CD8-positive, alpha-beta memory T cell (primary cell): ENCODE data around the gene BLOC1S3. TPM values are rescaled to one million over a fixed set of nuclear protein-coding genes. Genes with fewer than 3 reads are reported as not detected.
A peak's percentile ranks its signal among the peaks of the same experiment; 100 is the strongest.

Experiments
- CTCF ChIA-PET: fragments of 350-600 bp; sonication (Branson Sonifier 250); formaldehyde crosslinking; loops from one replicate; lab custom pipeline; 2021; ENCODE audit warnings: antibody characterized with exemption; lab: Charles Lee
- POLR2A ChIA-PET: fragments of 350-600 bp; sonication (Branson Sonifier 250); formaldehyde crosslinking; loops from one replicate; lab custom pipeline; 2021; ENCODE audit warnings: antibody characterized with exemption; lab: Charles Lee
- DNase-seq, 5 donors: peaks; one replicate each; pipeline versions ENCODE4 v3.0.0 to v3.0.0-alpha.2; 2020 to 2022; ENCODE audit warnings: mixed read lengths in 1 of 5
- H3K27ac ChIP-seq: one replicate; pipeline ENCODE4 v1.7.0; 2013; ENCODE audit warnings: low read depth, mild to moderate bottlenecking, low read length, moderate library complexity
- H3K27me3 ChIP-seq: 2 replicates; pipeline ENCODE4 v1.7.0; 2013; ENCODE audit warnings: low read length, mild to moderate bottlenecking; ENCODE audit not compliant: insufficient read depth, poor library complexity, severe bottlenecking
- H3K36me3 ChIP-seq: 2 replicates; pipeline ENCODE4 v1.7.0; 2013; ENCODE audit warnings: mild to moderate bottlenecking, low read length, moderate library complexity; ENCODE audit not compliant: insufficient read depth
- H3K4me1 ChIP-seq: 2 replicates; pipeline ENCODE4 v1.7.0; 2013; ENCODE audit warnings: mild to moderate bottlenecking, low read length, moderate library complexity; ENCODE audit not compliant: insufficient read depth
- H3K4me3 ChIP-seq: 2 replicates; pipeline ENCODE4 v1.7.0; 2013; ENCODE audit warnings: mild to moderate bottlenecking, low read length
- H3K9me3 ChIP-seq: 2 replicates; pipeline ENCODE4 v1.7.0; 2013; ENCODE audit warnings: mild to moderate bottlenecking, low read length
- H3K27ac Mint-ChIP-seq, 8 donors: one replicate each; pipeline ENCODE4 v1.8.0; 2020 to 2021; ENCODE audit warnings: mixed read lengths in 8 of 8, mild to moderate bottlenecking in 6 of 8, inconsistent platforms in 3 of 8, moderate library complexity in 3 of 8
- H3K27me3 Mint-ChIP-seq, 2 donors: one replicate each; pipeline ENCODE4 v1.8.0; 2020 to 2021; ENCODE audit warnings: mixed read lengths in 2 of 2, mild to moderate bottlenecking in 1 of 2, moderate library complexity in 1 of 2
- H3K36me3 Mint-ChIP-seq, 3 donors: one replicate each; pipeline ENCODE4 v1.8.0; 2020 to 2021; ENCODE audit warnings: mixed read lengths in 3 of 3, inconsistent platforms in 1 of 3, mild to moderate bottlenecking in 1 of 3
- H3K4me1 Mint-ChIP-seq, 3 donors: one replicate each; pipeline ENCODE4 v1.8.0; 2020 to 2021; ENCODE audit warnings: mixed read lengths in 3 of 3, inconsistent platforms in 1 of 3, mild to moderate bottlenecking in 1 of 3
- H3K4me3 Mint-ChIP-seq, 7 donors: one replicate each; pipeline ENCODE4 v1.8.0; 2020 to 2021; ENCODE audit warnings: mixed read lengths in 7 of 7, mild to moderate bottlenecking in 6 of 7, moderate library complexity in 4 of 7, inconsistent platforms in 2 of 7
- H3K9me3 Mint-ChIP-seq, 5 donors: one replicate each; pipeline ENCODE4 v1.8.0; 2020 to 2022; ENCODE audit warnings: mixed read lengths in 5 of 5, mild to moderate bottlenecking in 3 of 5, moderate library complexity in 2 of 5, inconsistent platforms in 1 of 5
- polyA plus RNA-seq: library from polyadenylated mRNA; unstranded; fragments of 300-500 nt; fragmentation: Illumina TruSeq; gene quantifications from one replicate; pipeline ENCODE4 v1.2.3, GENCODE V29; 2021
- total RNA-seq, 2 experiments: library from RNA; stranded (reverse); gene quantifications; one replicate each; pipeline ENCODE4 v1.2.3, GENCODE V29; 2021

Gene BLOC1S3
- total and polyA plus RNA-seq, 3 experiments from 2014 or later = 12.4 to 19.9 (median 12.4) TPM

DNA sequence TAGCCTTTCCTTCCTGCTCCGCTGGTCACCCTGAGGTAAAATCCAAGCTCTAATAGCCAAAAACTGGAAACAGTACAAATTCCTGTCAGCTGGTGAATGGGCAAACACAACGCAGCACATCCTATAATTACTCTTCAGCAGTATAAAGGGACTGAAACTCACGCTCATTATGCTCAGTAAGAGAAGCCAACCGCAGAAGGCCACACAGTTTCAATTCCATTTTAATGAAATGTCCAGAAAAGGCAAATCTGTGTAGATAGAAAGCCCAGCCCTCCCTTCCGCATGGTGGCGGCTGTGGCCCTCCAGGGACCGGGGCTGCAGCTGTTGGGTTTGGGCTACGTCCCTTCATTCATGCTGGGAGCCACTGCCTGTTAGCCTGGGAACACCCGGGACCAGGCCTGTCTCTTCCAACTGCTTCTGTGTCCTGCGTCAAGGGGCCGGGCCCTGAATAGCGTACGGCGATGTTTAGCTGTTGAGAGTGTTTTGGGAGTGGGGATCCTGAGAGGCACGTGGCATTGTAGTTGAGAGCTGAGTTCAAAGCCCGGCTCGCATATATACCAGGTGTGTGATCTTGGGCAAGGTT, 41.3 kb upstream of the BLOC1S3 start:
- DNase-seq = no peak
- Mint-ChIP-seq H3K9me3 (no peaks in the 10 kb centered on the region), H3K36me3 (peaks cover 0 to 24% (median 0%) of the 10 kb centered on the region in 3 donors), H3K4me1 (peaks cover 9 to 14% (median 10%) of the 10 kb centered on the region in 3 donors), H3K27me3 (no peaks in the 10 kb centered on the region), H3K27ac (peak overlapping the region in 1 of 8 donors; percentile 58), H3K4me3 (no peak overlapping the region)
- Histone ChIP-seq H3K36me3 (no peaks in the 10 kb centered on the region), H3K9me3 (no peaks in the 10 kb centered on the region), H3K4me3 (no peak overlapping the region), H3K4me1 (no peaks in the 10 kb centered on the region), H3K27ac (no peak overlapping the region), H3K27me3 (no peaks in the 10 kb centered on the region)
- CTCF ChIA-PET = interaction anchor here (1.1 kb wide), 1 partner anchor 12 kb away, joined by 3 read pairs; no protein-coding TSS in a partner anchor
- POLR2A ChIA-PET = no interaction called here

- no peak for DNase-seq
- ChIA-PET CTCF (no interaction called here), POLR2A (no interaction called here)
- Mint-ChIP-seq H3K9me3 (no peaks in the 10 kb centered on the region), H3K4me1 (peaks cover 9 to 14% (median 12%) of the 10 kb centered on the region in 3 donors), H3K27me3 (no peaks in the 10 kb centered on the region), H3K36me3 (peaks cover 0 to 33% (median 6%) of the 10 kb centered on the region in 3 donors), H3K4me3 (no peak overlapping the region), H3K27ac (peak overlapping the region in 2 of 8 donors; percentile 56 to 77)
- no peak overlapping the region for H3K4me3 ChIP-seq
- no peaks in the 10 kb centered on the region for H3K9me3 ChIP-seq
- no peaks in the 10 kb centered on the region for H3K27me3 ChIP-seq
- no peaks in the 10 kb centered on the region for H3K36me3 ChIP-seq
- no peak overlapping the region for H3K27ac ChIP-seq
- H3K4me1 ChIP-seq = no peaks in the 10 kb centered on the region
Observed at GRCh38 chr19:45138303-45138751, 40.3 kb upstream of the BLOC1S3 start.

DNA sequence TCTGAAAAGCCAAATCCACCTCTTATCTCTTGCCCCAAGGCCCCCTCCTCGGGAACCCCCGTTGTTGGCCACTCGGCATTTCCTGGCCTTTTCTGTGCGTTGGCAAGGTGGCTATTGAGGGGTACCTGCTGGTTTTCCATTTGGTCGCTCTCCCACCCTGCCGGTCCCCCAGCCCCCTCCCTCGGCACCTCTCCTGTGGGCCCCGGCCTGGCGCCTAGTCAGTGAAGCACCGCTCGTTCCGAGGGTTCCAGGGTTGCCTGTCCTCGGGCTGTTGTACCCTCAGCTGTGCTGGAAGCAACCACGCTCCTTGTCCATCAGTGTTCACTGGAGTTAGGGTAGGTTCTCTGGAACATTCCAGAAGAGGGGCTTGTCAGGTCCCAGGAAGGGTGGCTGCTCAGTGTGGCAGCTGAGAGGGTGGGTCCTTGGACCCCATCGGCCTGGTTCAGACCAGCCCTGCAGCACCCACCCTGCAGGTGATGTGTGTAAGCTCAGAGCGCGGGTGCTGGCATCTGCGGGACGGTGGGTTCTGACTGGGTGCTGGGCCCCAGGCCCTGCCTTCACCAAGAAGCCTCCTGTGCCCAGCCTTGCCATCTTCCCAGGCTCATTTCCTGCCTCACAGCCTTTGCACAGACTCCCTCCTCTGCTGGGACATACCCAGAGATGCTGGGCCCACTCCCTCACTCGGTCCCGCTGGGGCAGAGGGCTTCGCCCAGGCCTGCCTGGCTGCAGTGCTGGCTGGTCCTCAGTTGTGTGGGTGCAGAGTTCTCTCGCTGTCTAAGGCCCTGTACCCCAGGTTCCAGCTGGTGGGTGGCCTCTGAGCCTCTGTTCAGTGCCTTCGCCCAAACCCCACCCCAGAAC, 39.1 kb upstream of the BLOC1S3 start:
- Histone ChIP-seq H3K27me3 (no peaks in the 10 kb centered on the region), H3K4me1 (no peaks in the 10 kb centered on the region), H3K36me3 (no peaks in the 10 kb centered on the region), H3K27ac (no peak overlapping the region), H3K4me3 (no peak overlapping the region), H3K9me3 (no peaks in the 10 kb centered on the region)
- Mint-ChIP-seq H3K27me3 (no peaks in the 10 kb centered on the region), H3K27ac (peak overlapping the region in 1 of 8 donors; percentile 60), H3K36me3 (peaks cover 0 to 38% (median 6%) of the 10 kb centered on the region in 3 donors), H3K9me3 (no peaks in the 10 kb centered on the region), H3K4me1 (peaks cover 5 to 8% (median 6%) of the 10 kb centered on the region in 3 donors), H3K4me3 (no peak overlapping the region)
- POLR2A ChIA-PET = no interaction called here
- CTCF ChIA-PET = no interaction called here
- no peak for DNase-seq

GRCh38 chr19:45140144-45140503, 38.5 kb upstream of the BLOC1S3 start:
- Mint-ChIP-seq H3K4me3 (no peak overlapping the region), H3K4me1 (peaks cover 5 to 8% (median 6%) of the 10 kb centered on the region in 3 donors), H3K27me3 (no peaks in the 10 kb centered on the region), H3K36me3 (peaks cover 0 to 38% (median 6%) of the 10 kb centered on the region in 3 donors), H3K27ac (no peak overlapping the region), H3K9me3 (no peaks in the 10 kb centered on the region)
- Histone ChIP-seq H3K4me1 (no peaks in the 10 kb centered on the region), H3K4me3 (no peak overlapping the region), H3K27ac (no peak overlapping the region), H3K9me3 (no peaks in the 10 kb centered on the region), H3K36me3 (no peaks in the 10 kb centered on the region), H3K27me3 (no peaks in the 10 kb centered on the region)
- no peak for DNase-seq
- POLR2A ChIA-PET = no interaction called here
- CTCF ChIA-PET = no interaction called here

- Histone ChIP-seq H3K4me1 (no peaks in the 10 kb centered on the region), H3K27me3 (no peaks in the 10 kb centered on the region), H3K4me3 (no peak overlapping the region), H3K27ac (no peak overlapping the region), H3K9me3 (no peaks in the 10 kb centered on the region), H3K36me3 (no peaks in the 10 kb centered on the region)
- Mint-ChIP-seq H3K27me3 (no peaks in the 10 kb centered on the region), H3K9me3 (no peaks in the 10 kb centered on the region), H3K4me3 (no peak overlapping the region), H3K27ac (no peak overlapping the region), H3K36me3 (peaks cover 0 to 38% (median 6%) of the 10 kb centered on the region in 3 donors), H3K4me1 (peaks cover 5 to 8% (median 6%) of the 10 kb centered on the region in 3 donors)
- ChIA-PET CTCF (interaction anchor here (1.4 kb wide), 1 partner anchor 9 kb away, joined by 3 read pairs; no protein-coding TSS in a partner anchor), POLR2A (no interaction called here)
- no peak for DNase-seq
Observed at GRCh38 chr19:45140533-45140932, 38.1 kb upstream of the BLOC1S3 start.

DNA sequence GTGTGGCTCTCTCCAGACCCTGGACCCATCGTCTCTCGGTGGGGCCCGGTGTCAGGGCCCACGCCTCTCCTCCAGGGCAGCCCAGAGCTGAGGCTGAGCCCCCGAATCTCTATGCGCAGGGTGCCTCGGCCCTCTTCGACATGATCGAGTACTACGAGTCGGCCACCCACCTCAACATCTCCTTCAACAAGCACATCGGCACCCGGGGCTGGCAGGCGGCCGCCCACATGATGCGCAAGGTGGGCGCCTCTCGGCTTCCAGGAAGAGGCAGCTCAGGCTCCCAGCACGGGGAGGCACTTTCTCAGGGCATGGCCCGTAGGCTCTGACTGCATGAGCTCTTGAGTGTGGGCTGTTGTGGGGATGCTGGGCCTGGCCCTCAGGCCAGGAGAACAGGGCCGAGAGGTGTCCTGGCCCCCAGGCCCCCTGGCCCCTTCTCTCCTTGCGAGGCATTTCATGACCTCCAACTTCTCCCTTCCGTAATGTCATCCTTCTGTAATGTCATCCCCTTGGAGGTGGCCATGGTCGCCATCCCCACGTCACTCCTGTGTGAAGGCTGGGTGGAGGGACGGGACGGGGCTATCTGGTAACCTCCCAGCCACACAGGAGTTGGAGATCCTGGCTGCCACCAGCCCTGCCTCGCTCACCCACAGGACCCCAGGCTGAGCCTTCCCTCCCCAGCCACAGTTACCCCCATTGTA, 37.2 kb upstream of the BLOC1S3 start:
- no peak for DNase-seq
- Mint-ChIP-seq H3K27me3 (no peaks in the 10 kb centered on the region), H3K4me3 (no peak overlapping the region), H3K36me3 (peaks cover 0 to 42% (median 6%) of the 10 kb centered on the region in 3 donors), H3K9me3 (no peaks in the 10 kb centered on the region), H3K27ac (peak overlapping the region in 1 of 8 donors; percentile 50), H3K4me1 (peaks cover 5 to 8% (median 6%) of the 10 kb centered on the region in 3 donors)
- Histone ChIP-seq H3K27me3 (no peaks in the 10 kb centered on the region), H3K4me1 (no peaks in the 10 kb centered on the region), H3K4me3 (no peak overlapping the region), H3K9me3 (no peaks in the 10 kb centered on the region), H3K27ac (no peak overlapping the region), H3K36me3 (no peaks in the 10 kb centered on the region)
- POLR2A ChIA-PET = no interaction called here
- CTCF ChIA-PET = interaction anchor here (1.4 kb wide), 1 partner anchor 9 kb away, joined by 3 read pairs; no protein-coding TSS in a partner anchor

DNA sequence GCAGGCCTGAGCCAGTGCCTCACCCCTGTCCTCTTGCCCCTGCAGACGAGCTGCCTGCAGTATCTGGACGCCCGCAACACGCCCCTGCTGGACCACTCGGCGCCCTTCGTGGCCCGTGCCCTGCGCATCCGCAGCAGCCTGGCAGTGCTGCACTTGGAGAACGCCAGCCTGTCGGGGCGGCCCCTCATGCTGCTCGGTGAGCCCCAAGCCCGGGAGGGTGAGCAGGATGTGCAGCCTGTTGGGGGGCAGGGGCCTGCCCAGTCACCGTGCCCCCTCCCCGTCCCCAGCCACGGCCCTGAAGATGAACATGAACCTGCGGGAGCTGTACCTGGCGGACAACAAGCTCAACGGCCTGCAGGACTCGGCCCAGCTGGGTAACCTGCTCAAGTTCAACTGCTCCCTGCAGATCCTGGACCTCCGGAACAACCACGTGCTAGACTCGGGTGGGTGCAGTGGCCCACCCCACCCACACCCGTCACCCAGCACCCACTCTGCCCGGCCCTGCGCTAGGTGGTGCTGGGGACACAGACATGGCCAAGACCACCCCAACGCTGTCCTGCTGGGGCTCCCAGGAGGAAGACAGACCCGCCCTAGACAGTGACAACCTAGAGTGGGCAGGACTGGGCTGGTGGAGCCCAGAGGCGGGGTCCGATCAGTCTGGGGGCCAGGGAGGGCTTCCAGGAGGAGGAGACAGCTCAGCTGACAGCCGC, 36.4 kb upstream of the BLOC1S3 start:
- H3K36me3 ChIP-seq = no peaks in the 10 kb centered on the region

More for the DNA sequence above, 36.4 kb upstream of the BLOC1S3 start:
- H3K27me3 Mint-ChIP-seq = no peaks in the 10 kb centered on the region
- H3K36me3 Mint-ChIP-seq = peaks cover 0 to 44% (median 6%) of the 10 kb centered on the region in 3 donors
- H3K27me3 ChIP-seq = no peaks in the 10 kb centered on the region
- CTCF ChIA-PET = interaction anchor here (1.3 to 1.9 kb wide), 2 partner anchors 11 to 43 kb away, joined by 4 to 5 read pairs; no protein-coding TSS in a partner anchor
- H3K27ac ChIP-seq = no peak overlapping the region
- no peaks in the 10 kb centered on the region for H3K9me3 ChIP-seq
- peaks cover 5 to 6% (median 5%) of the 10 kb centered on the region in 3 donors for H3K4me1 Mint-ChIP-seq
- no peak overlapping the region for H3K4me3 ChIP-seq
- no peaks in the 10 kb centered on the region for H3K4me1 ChIP-seq
- POLR2A ChIA-PET = no interaction called here
- no peak overlapping the region for H3K27ac Mint-ChIP-seq
- no peak overlapping the region for H3K4me3 Mint-ChIP-seq
- DNase-seq = no peak
- H3K9me3 Mint-ChIP-seq = no peaks in the 10 kb centered on the region
